Kidney (tissue), 14 donors: ENCODE data around the gene PLEKHH3. TPM values are rescaled to one million over a fixed set of nuclear protein-coding genes. Genes with fewer than 3 reads are reported as not detected.
"Not testable (repeated sequence)": the region's sequence is repeated elsewhere in the genome, so short reads cannot be mapped to it uniquely, and the experiment has no call there.

Source experiments
- DNase-seq, 5 donors: peaks; one replicate each; pipeline ENCODE4 v3.0.0-alpha.2; 2013 to 2020
- FAIRE-seq: peaks from 2 replicates; lab custom pipeline; 2012; peaks lifted over from hg19 to GRCh38; lab: Jason Lieb, UNC
- H3K27ac ChIP-seq, 2 donors: one replicate each; pipeline ENCODE4 v1.7.0; 2013; ENCODE audit warnings: low read depth in 2 of 2, low read length in 2 of 2, inconsistent platforms in 1 of 2
- H3K27me3 ChIP-seq: one replicate; pipeline ENCODE4 v1.7.1; 2013; ENCODE audit warnings: low read length, inconsistent platforms; ENCODE audit not compliant: control insufficient read depth, insufficient read depth
- H3K36me3 ChIP-seq, 3 donors: one replicate each; pipeline versions ENCODE4 v1.7.0 to v1.7.1; 2013; ENCODE audit warnings: low read length in 3 of 3, control low read depth in 1 of 3, inconsistent platforms in 1 of 3; ENCODE audit not compliant: insufficient read depth in 3 of 3, control insufficient read depth in 2 of 3
- H3K4me1 ChIP-seq, 3 donors: one replicate each; pipeline versions ENCODE4 v1.7.0 to v1.7.1; 2013; ENCODE audit warnings: low read length in 3 of 3, inconsistent platforms in 1 of 3, low read depth in 1 of 3; ENCODE audit not compliant: control insufficient read depth in 2 of 3, insufficient read depth in 2 of 3
- H3K4me3 ChIP-seq, 3 donors: one replicate each; pipeline versions ENCODE4 v1.7.0 to v1.8.1; 2013; ENCODE audit warnings: low read length in 3 of 3, control low read depth in 1 of 3, inconsistent platforms in 1 of 3
- H3K9ac ChIP-seq, 3 donors: one replicate each; pipeline versions ENCODE4 v1.7.0 to v1.7.1; 2013; ENCODE audit warnings: low read length in 3 of 3, control low read depth in 1 of 3, inconsistent platforms in 1 of 3
- H3K9me3 ChIP-seq, 3 donors: one replicate each; pipeline versions ENCODE4 v1.7.0 to v1.7.1; 2013; ENCODE audit warnings: low read length in 3 of 3, control low read depth in 1 of 3, inconsistent platforms in 1 of 3; ENCODE audit not compliant: control insufficient read depth in 2 of 3, insufficient read depth in 1 of 3
- CTCF ChIP-seq: IDR thresholded peaks from 3 replicates; pipeline ENCODE4 v1.5.1; 2012; ENCODE audit warnings: mild to moderate bottlenecking, moderate library complexity, borderline replicate concordance; ENCODE audit not compliant: insufficient read depth; ENCODE audit errors: extremely low read depth
- intact Hi-C: fragments of 100-400 bp; cut with DNase I; formaldehyde crosslinking; loops from one replicate; pipeline ENCODE4 v1.11.1; 2022
- polyA plus RNA-seq: library from polyadenylated mRNA; stranded (reverse); fragments of 350-450 nt; fragmentation: Illumina TruSeq; extraction: RNeasy Lipid Tissue Mini Kit (QIAGEN cat#74804); gene quantifications from one replicate; pipeline ENCODE4 v1.2.3, GENCODE V29; 2014; ENCODE audit warnings: low read depth, low replicate concordance; ENCODE audit not compliant: insufficient read depth
- total RNA-seq: library from RNA; stranded (reverse); fragmentation: NEBNext Ultra II Directional; extraction: Animal tissue kit (Norgen Biotek cat#: 25700); gene quantifications from one replicate; pipeline ENCODE4 v1.2.1, GENCODE V29; 2021
- donor health status: control.
- donor health status: control.
- donor health status: control.
- donor health status: control.
- donor health status: control.
- donor health status: DM: yes; HTN: yes; CAD: no.
- donor health status: Normal renal cell carcinoma (clear cell type).

The PLEKHH3 gene
- total and polyA plus RNA-seq, 2 donors from 2014 or later: 21.2 to 23.2 TPM

DNA sequence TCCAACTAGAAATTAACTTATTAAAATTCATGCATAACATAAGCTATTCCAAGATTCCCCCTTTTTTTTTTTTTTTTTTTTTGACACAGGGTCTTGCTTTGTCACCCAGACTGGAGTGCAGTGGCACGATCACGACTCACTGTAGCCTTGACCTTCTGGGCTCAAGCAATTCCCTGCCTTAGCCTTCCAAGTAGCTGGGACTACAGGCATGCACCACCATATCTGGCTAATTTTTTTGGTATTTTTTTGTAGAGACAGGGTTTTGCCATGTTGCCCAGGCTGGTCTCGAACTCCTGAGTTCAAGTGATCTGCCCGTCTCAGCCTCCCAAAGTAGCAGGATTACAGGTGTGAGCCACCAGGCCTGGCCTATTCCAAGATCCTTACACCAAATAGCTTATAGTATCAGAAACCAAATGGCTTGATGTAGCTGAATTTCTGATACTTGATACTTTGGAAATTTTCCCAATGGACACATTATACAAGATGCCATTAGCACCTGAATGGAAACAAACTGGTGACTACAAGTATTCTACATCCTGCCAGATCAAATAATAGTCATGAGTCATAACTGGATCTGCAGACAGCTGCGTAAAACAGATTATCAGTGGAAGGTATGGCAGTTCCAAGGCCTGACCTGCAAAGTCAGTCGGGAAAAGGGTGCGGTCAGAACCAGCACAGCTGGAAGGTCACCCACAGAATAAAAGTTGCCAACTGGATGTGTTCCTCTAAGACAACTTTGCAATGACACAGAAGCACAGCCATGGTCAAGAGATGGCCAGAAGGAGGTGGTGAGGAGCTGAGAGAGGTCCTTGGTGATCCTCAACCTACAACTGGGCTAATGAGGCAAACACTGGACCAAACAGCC, 52.8 kb downstream of the PLEKHH3 start:
- no peak overlapping the region for H3K27ac ChIP-seq
- FAIRE-seq: no peak
- intact Hi-C loops: no loop called here

GRCh38 chr17:42623271-42623670, 53.5 kb downstream of the PLEKHH3 start:
- Histone ChIP-seq H3K4me3 (no peak overlapping the region), H3K36me3 (no peaks in the 10 kb centered on the region), H3K9ac (no peak overlapping the region), H3K9me3 (no peaks in the 10 kb centered on the region), H3K27me3 (no peaks in the 10 kb centered on the region), H3K4me1 (no peaks in the 10 kb centered on the region), H3K27ac (no peak overlapping the region)
- TF ChIP-seq CTCF: no peak
- intact Hi-C loops: no loop called here
- DNase-seq: no peak
- FAIRE-seq: no peak

More for the DNA sequence above, 52.8 kb downstream of the PLEKHH3 start:
- Histone ChIP-seq H3K27me3 (no peaks in the 10 kb centered on the region), H3K36me3 (no peaks in the 10 kb centered on the region), H3K9me3 (no peaks in the 10 kb centered on the region), H3K9ac (no peak overlapping the region), H3K4me3 (no peak overlapping the region), H3K4me1 (no peaks in the 10 kb centered on the region)
- TF ChIP-seq CTCF: no peak
- DNase-seq: no peak

DNA sequence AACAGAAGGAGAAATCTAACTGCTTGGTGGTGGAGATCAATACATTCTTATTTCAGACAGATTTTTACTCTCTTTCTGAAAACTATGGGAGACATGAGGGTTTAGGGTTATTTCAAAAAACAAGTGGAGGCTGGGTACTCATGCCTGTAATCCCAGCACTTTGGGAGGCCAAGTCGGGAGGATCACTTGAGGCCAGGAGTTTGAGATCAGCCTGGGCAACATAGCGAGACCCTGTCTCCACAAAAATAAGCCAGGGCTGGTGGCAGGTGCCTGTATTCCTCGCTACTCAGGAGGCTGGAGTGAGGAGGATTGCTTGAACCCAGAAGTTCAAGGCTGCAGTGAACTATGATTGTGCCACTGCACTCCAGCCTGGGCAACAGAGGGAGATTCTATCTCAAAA, 54.8 kb downstream of the PLEKHH3 start:
- H3K4me3 ChIP-seq, H3K27ac ChIP-seq, H3K27me3 ChIP-seq, DNase-seq, FAIRE-seq, H3K9ac ChIP-seq, H3K9me3 ChIP-seq, intact Hi-C loops, H3K36me3 ChIP-seq, H3K4me1 ChIP-seq: not testable (repeated sequence)

DNA sequence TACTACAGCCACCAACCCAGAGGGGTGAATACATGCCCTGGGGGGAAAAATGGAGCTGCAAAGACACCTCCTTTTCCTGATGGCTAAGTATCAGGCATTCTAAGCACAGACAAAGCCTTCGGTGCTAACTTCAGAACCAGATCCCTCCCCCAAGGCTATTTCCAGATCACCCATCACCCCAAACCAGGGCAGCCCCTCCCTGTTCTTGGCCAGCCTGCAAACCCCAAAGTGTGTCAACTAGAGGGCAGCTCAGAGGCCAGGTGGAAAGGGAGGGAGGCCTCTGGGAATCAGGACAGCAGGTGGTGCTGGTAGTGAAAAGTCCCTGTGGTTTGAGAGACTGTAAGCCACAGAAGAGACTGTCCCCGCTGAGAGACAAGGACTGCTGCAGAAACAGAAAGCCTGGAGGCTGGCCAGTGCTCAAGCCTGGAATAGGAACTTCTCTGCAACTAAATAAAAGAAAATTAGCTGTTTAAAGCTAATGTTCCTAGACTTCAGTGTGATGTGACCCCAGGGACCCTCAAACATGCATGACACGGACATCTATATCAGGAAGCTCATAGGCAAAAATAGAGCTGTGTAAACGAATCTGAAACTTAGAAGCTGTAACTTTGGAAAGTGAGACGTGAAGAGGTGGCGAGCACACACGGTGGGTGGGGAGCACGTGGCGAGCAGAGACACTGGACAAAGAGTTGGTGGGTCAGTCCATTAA, 58.2 kb downstream of the PLEKHH3 start:
- Histone ChIP-seq H3K27ac (no peak overlapping the region), H3K9ac (no peak overlapping the region), H3K4me1 (no peaks in the 10 kb centered on the region), H3K36me3 (peaks cover 0 to 11% (median 11%) of the 10 kb centered on the region in 3 donors), H3K27me3 (no peaks in the 10 kb centered on the region), H3K9me3 (no peaks in the 10 kb centered on the region), H3K4me3 (no peak overlapping the region)
- intact Hi-C loops: no loop called here
- DNase-seq (peak in 2 of 5 donors; percentile 11 to 29), FAIRE-seq (no peak)
- peak; percentile 18 for TF ChIP-seq CTCF
